SKM-1 (cell line): ENCODE results near the gene CTSW.

Source experiments
- DNase-seq: peaks from one replicate; lab custom pipeline; 2025; ENCODE audit not compliant: unreplicated experiment; lab: John Stamatoyannopoulos, UW

Gene CTSW

DNA sequence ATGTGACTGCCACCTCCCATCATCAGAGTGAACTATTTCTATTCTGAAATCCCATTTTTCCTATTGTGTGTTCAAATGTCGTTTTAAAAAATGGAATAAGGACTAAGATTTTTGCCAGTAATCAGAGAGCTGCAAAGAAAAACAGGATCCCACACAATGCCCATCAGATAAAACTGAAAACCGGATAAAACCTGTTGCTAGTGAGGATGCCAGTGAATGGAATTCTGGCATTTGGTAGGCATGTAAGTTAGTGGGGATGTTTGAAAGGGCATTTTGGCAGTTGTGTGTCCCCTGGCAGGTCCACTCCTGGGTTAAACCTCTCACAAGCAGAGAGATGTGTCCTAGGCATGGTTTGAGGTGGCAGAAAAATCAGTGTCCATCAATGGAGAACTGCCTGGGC, 45.8 kb downstream of the CTSW start:
- DNase-seq = no peak

DNA sequence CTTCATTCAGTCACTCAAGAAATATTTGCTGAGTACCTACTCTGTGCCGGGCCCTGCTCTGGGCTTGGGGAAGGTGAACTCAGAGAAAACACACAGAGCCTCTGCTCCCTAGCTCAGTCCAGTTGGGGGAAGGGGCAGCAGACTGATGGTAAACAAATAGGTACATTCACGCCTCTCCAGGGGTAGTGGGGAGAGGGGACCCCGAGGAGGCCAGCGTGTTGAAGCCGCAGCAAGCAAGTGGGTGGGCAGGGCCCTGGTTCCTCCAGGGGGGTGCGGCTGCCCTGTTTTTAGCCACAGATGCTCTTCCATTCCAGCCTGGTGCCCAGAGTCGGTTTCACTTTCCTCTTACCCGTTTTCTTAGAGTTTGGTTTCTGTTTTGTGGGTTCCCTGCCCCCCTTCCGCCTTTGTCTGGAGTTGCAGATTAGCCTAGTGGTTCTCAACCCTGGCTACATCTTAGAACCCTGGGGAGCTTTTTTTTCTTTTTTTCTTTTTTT, 48.3 kb downstream of the CTSW start:
- no peak for DNase-seq

DNA sequence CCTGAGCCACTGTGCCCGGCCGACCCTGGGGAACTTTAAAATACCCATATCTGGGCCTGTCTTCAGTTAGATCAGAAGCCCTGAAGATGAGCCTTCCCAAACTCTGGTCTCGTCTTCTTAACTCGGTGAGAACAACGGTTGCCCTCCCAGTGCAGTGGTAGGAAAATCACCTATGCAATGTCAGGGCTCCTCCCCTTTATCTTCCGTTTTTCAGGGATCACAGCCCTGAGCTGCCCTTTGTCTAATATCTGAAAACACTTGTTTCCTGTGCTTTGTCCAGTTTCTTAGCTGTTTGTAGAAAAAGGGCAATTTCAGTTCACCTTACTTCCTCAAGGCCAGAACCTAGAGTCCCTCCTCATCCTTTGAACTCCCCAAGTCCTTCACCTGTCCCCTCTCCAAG, 49.0 kb downstream of the CTSW start:
- DNase-seq = no peak

DNA sequence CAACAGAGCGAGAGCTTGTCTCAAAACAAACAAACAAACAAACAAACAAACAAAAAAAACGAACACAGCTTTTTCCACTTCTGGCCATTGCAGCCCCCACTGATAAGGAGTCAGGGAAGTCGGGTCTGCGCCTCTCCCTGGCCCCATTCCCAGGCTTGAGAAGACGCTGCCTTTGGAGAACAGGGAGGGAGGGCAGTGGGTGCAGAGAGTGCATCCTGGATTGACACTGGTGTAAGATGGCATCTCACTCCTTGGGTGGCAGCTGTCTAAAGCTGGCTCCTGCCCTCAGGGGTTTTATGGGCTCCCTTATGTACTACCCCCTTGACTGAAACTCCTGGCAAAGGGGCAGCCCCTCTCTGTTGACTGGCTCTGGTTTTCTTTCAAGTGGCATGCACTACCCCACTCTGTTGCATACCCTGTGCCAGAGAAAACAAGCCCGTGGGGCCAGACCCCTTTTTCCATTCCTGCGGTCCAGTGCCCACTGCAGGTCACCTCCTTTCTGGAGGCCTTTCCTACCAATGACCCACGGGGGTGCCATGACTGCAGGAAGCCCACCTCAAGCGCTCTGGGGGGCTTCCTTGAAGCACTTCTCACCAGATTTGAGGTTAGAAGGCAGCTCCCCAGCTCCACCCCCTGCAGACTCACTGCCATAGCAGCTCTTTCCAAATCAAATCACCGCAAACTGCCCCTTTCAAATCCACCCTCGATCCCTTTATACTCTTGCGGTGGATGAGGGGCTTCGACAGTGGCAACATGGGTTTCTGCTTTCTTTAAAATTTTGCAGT, 52.3 kb downstream of the CTSW start:
- DNase-seq = no peak

DNA sequence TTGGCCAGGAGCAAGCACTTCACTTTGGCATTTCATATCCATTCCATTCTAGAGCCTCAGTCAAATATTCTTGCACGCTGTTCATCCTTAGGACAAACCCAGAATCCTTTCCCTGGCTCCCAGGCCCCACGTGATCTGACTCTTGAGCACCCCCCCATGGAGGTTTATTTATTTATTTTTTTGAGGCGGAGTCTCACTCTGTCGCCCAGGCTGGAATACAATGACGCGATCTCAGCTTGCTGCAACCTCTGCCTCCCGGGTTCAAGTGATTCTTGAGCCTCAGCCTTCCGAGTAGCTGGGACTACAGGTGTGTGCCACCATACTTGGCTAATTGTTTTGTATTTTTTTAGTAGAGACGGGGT, 52.9 kb downstream of the CTSW start:
- DNase-seq = no peak
